ENCODE measurements around the gene ERC1.
"Not testable (repeated sequence)": the region's sequence is repeated elsewhere in the genome, so short reads cannot be mapped to it uniquely, and the experiment has no call there.

The ERC1 gene

DNA sequence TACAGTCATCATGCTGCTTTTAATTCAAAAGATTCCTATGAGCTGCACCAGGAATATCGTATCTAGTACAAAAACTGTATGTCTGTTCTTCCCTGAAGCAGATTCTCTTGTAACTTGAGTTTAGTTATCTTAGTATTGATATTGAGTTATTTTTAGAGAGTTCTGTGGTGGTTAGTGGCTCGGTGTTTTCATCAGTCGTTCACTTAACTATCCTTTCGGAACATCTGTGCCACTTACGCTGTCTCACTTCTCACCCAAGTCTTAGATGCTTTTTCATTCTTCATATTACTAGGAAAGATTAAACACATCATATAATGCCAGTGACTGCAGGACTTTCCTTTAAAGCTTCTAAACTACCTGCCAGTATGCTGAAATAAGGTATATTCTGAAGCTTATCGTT lies 352.4 kb downstream of the ERC1 start:
- Mint-ChIP-seq H3K27me3 (no peaks in the 10 kb centered on the region), H3K4me3 (no peak overlapping the region), H3K4me1 (peaks cover 12% of the 10 kb centered on the region), H3K27ac (no peak overlapping the region), H3K9me3 (no peaks in the 10 kb centered on the region)
- DNase-seq, result no peak
- ATAC-seq, result no peak

DNA sequence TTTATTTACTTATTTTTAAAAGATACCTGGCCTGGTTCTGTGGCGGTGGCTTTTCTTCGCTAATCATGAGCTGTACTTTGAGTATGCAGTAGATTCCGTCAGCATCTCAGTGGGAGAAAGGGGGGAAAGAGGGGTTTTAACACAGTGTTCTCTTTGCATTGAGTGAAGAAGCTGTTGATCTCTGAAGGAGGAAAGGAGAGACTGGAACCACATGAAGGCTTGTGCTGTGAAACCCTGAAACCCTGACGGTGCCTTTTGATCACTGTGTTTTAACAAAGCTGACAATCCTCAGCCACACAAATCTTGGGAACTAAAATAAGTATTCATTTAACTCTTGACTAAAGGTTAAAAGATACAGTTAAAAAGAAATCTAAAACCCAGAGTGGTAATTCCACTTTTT lies 353.2 kb downstream of the ERC1 start:
- no peaks in the 10 kb centered on the region for H3K9me3 Mint-ChIP-seq
- H3K27me3 Mint-ChIP-seq, result no peaks in the 10 kb centered on the region
- H3K27ac Mint-ChIP-seq, result peak overlapping the region; percentile 14 to 38
- no peak for ATAC-seq
- H3K4me3 Mint-ChIP-seq, result no peak overlapping the region
- DNase-seq, result no peak
- H3K4me1 Mint-ChIP-seq, result peaks cover 12% of the 10 kb centered on the region

DNA sequence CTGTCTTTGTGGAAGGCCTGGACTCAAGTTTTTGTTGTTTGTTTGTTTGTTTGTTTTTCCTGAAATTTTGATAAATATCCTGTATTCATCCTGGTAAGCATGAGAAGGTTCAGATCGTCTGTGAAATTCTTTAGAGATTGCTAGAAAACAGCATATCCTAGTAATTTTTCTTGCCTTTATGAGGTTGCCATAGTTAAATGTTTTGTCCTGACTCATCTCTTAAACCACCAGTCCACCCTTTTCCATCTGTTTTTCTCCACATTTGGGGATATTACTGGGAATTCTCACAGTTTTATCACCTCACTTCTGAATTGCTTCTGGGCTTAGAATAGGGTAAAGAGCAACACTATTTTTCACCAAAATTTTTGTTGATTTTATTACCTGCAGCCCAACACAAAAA lies 355.1 kb downstream of the ERC1 start:
- Mint-ChIP-seq H3K4me3 (no peak overlapping the region), H3K27me3 (no peaks in the 10 kb centered on the region), H3K4me1 (peaks cover 12% of the 10 kb centered on the region), H3K9me3 (no peaks in the 10 kb centered on the region), H3K27ac (no peak overlapping the region)
- DNase-seq (no peak), ATAC-seq (no peak)

DNA sequence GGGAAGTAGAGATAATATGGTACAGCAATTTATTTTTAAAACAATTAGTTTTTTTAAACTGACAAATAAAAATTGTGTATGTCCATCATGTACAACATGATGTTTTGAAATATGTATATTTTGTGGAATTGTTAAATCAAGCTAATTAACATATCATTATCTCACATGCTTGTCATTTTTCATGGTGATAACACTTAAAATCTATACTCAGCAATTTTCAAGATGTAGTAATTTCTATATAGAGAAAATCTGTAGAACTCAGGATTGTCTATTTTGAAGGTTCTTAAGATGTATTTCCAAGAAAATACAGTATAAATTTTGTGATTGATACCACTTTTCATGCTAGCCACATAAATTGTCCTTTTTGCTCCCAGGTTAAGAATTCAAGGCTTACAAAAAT lies 356.3 kb downstream of the ERC1 start:
- H3K9me3 Mint-ChIP-seq, result no peaks in the 10 kb centered on the region
- ATAC-seq (no peak), DNase-seq (no peak)
- no peak overlapping the region for H3K4me3 Mint-ChIP-seq
- no peaks in the 10 kb centered on the region for H3K27me3 Mint-ChIP-seq
- H3K27ac Mint-ChIP-seq, result peak overlapping the region in 1 of 2 donors; percentile 27
- peaks cover 12% of the 10 kb centered on the region for H3K4me1 Mint-ChIP-seq

DNA sequence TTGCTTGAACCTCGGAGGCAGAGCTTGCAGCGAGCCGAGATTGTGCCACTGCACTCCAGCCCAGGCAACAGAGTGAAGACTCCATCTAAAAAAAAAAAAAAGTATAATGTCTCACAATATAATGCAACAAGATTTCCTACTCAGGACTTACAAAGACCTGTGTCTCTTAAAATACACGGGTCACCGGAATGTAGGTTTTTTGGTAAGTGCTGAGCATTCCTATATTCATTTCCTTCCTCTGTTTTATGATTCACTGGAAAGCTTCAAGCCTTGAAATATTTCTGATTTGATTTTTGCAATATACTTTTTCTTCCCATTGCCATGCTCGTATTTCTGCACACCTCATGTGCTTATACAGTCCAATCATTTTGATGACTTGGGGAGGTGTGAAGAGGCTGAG lies 357.6 kb downstream of the ERC1 start:
- Mint-ChIP-seq H3K27me3 (no peaks in the 10 kb centered on the region), H3K27ac (no peak overlapping the region), H3K9me3 (no peaks in the 10 kb centered on the region), H3K4me1 (peaks cover 7% of the 10 kb centered on the region), H3K4me3 (no peak overlapping the region)
- no peak for DNase-seq
- no peak for ATAC-seq

DNA sequence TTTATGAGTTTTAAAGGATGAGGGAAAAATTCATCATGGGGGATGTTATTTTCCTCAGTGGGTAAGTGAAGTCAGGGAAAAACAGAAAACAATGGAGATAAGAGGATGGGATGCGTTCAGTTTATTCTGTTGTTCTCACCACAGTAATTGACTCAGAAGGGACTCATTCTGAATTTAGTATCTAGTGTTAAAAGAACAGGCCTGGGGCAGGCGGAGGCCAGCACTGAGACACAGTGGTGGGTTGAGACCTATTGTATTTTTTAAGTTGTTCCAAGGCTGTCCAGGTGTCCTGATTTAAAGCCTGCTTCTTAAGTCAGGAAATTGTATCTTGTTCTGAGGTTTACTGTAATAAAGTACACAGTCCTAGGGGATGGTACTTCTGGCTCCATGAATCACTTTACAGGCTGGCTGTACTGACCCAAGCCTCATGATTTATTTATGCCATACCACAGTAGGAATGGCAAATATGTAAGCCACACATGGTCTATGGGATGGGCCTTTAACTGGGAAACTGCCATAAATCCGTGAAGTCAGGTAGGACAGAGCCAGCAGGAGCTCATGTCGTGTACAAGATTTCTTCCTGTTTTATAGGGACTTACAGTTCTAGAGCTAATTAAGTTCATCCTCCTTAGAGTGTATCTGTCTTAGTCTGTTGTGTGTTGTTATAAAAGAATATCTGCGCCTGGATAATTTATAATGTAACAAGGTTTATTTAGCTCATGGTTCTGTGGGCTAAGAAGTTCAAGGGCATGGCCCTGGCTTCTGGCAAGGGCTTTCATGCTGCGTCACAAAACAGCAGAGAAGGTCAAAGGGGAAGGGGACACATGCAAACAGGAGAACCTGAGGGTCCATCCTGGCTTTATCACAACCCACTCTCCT lies 359.3 kb downstream of the ERC1 start:
- no peaks in the 10 kb centered on the region for H3K4me1 Mint-ChIP-seq
- no peak overlapping the region for H3K4me3 Mint-ChIP-seq

DNA sequence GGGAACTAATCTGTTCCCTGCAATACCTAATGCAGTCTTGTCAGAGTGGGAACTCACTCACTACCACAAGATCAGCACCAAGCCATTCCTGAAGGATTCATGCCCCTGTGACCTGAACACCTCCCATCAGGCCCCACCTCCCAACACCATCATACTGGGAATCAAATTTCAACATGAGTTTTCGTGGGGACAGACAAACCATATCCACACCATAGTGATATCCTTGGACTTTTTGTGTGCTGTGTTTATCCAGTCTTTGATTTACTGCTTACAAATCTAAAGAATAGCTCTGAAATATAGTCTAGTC lies 359.9 kb downstream of the ERC1 start:
- no peaks in the 10 kb centered on the region for H3K4me1 Mint-ChIP-seq
- DNase-seq (no peak), ATAC-seq (no peak)
- H3K4me3 Mint-ChIP-seq, result no peak overlapping the region
- no peaks in the 10 kb centered on the region for H3K27me3 Mint-ChIP-seq
- no peak overlapping the region for H3K27ac Mint-ChIP-seq
- H3K9me3 Mint-ChIP-seq, result no peaks in the 10 kb centered on the region

More for the DNA sequence above, 359.3 kb downstream of the ERC1 start:
- ATAC-seq, result no peak
- no peaks in the 10 kb centered on the region for H3K9me3 Mint-ChIP-seq
- DNase-seq, result no peak
- peak overlapping the region in 1 of 2 donors; percentile 4 for H3K27ac Mint-ChIP-seq
- no peaks in the 10 kb centered on the region for H3K27me3 Mint-ChIP-seq

DNA sequence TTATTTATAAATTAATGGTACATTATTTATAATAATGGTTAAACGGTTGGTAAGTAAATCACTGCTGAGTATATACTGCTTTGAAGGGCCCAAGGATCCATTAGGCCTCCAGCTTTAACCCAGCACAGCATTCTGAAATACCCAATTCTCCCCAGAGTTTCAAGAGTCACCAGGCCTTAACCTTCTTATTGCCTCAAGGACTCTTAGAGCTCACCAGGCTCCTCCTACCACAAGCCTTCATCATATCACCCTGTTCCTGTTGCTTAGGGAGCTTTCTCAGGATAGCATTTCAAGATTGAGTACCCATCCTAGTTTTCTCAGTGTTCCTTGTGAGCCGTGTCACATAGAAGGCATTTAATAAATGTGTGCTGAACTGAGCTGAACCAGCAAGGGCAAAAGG lies 360.9 kb downstream of the ERC1 start:
- Mint-ChIP-seq H3K27ac (no peak overlapping the region), H3K4me3 (no peak overlapping the region), H3K27me3 (no peaks in the 10 kb centered on the region), H3K9me3 (no peaks in the 10 kb centered on the region), H3K4me1 (no peaks in the 10 kb centered on the region)
- DNase-seq (no peak), ATAC-seq (no peak)

DNA sequence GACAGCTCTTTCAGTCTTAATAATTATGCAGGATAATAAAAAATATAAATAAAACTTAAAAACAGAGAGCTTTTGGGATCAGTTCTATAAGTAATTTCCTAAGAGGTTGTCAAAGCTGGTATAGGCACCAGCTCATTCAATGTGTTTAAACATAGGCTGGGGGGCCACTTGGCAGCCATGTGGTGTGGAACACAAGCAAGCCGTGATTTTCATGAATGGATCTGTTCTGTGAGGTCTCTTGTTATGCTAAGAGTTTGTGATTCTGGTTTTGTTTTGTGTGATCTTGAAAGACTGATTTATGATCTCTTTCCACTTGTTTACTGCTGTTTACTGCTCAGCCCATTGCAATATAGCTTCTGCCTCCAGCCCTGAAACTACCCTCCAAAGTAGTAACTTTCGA lies 362.4 kb downstream of the ERC1 start:
- Mint-ChIP-seq H3K4me3 (no peak overlapping the region), H3K27me3 (no peaks in the 10 kb centered on the region), H3K9me3 (no peaks in the 10 kb centered on the region), H3K4me1 (no peaks in the 10 kb centered on the region), H3K27ac (peak overlapping the region in 1 of 2 donors; percentile 89)
- DNase-seq, result no peak
- ATAC-seq, result no peak

DNA sequence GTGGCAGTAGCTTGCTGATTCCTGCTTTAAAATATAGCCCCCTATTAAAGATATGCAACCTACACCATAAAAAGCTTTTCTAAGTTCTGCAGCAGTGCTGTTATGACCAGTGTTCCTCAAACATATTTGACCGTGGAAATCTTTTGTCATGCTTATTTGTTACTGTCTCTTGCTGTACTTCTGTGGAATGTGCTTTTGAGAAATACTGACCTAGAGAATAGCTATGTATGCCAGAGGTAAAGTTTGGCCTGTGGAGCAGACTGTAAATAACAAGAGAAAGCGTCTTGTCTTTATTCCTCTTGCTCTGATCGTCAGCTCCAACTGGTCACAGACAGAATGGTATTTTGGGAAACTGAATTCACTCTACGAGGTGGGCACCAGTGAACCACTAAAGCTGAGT lies 364.4 kb downstream of the ERC1 start:
- DNase-seq (no peak), ATAC-seq (no peak)
- no peaks in the 10 kb centered on the region for H3K27me3 Mint-ChIP-seq
- H3K4me1 Mint-ChIP-seq, result no peaks in the 10 kb centered on the region
- no peak overlapping the region for H3K4me3 Mint-ChIP-seq
- no peaks in the 10 kb centered on the region for H3K9me3 Mint-ChIP-seq
- H3K27ac Mint-ChIP-seq, result no peak overlapping the region

DNA sequence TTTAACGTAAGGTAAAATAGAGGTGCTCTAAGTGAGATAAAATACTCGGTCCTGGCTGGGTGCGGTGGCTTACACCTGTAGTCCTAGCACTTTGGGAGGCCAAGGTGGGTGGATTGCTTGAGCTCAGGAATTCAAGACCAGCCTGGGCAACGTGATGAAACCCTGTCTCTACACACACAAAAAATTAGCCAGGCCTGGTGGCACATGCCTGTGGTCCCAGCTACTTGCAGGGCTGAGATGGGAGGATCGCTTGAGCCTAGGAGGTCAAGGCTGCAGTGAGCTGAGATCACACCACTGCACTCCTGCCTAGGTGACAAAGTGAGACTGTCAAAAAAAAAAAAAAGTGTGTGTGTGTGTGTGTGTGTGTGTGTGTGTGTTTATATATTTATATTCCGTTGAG lies 364.8 kb downstream of the ERC1 start:
- not testable (repeated sequence) for H3K4me1 Mint-ChIP-seq, DNase-seq, H3K9me3 Mint-ChIP-seq, H3K27ac Mint-ChIP-seq, H3K27me3 Mint-ChIP-seq, ATAC-seq, H3K4me3 Mint-ChIP-seq

DNA sequence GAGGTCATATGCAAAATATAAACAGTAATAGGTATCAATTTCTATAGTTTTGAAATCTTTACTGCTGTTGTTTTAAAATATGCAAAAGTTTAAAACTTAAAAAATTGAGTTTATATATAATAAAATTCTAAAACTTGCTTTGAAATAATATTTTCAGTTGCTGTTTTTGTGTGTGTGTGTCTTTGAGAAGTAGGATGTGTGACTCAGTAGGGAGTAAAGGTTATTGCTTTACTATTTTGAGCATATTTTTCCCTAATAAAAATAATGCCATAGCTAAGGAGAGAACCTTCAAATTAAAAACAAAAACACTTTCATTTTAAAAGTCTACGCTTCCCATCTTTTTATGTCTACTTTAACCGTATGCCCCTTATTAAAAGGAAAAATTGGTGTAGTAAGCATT lies 365.3 kb downstream of the ERC1 start:
- Mint-ChIP-seq H3K27ac (no peak overlapping the region), H3K4me3 (no peak overlapping the region), H3K9me3 (no peaks in the 10 kb centered on the region), H3K27me3 (no peaks in the 10 kb centered on the region), H3K4me1 (no peaks in the 10 kb centered on the region)
- no peak for DNase-seq
- no peak for ATAC-seq

DNA sequence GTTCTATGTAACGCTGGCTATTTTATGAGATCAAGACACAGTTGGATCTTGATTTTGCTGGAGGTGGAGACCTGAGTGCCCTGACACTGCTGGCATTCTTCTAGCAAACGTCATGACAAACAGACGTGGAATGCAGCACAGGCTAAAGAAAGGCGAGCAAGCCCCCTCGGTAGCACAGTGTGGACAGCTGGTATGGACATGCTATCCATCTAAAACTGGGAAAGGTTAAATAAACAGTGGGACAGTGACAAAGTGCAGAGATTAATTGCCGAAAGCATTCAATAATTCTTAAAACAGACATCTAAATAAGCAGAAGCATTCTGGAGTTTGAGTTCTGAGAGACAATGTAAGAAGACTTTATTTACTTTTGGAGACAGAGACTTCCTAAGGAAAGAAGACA lies 366.1 kb downstream of the ERC1 start:
- H3K9me3 Mint-ChIP-seq, result no peaks in the 10 kb centered on the region
- H3K27ac Mint-ChIP-seq, result no peak overlapping the region
- no peak overlapping the region for H3K4me3 Mint-ChIP-seq
- DNase-seq, result no peak
- H3K27me3 Mint-ChIP-seq, result no peaks in the 10 kb centered on the region
- no peaks in the 10 kb centered on the region for H3K4me1 Mint-ChIP-seq
- no peak for ATAC-seq

DNA sequence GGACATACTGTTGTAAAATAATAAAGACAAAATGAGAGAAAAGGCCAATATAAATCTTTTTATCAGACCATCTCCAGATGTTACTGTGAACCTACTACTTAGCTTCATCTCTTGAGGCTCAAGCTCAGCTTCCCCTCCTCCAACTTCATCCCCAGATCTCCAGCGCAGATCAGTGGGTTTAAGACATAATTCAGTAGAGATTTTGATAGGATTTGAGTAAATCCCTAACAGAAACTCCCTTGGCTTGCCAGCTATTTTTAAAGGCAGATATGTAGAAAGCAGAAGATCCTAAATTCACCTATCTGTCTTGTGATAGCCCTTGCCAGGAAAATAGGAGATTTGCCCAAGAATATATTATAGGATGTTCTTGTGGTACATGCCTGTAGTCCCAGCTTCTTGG lies 366.7 kb downstream of the ERC1 start:
- no peaks in the 10 kb centered on the region for H3K4me1 Mint-ChIP-seq
- H3K27ac Mint-ChIP-seq, result no peak overlapping the region
- H3K4me3 Mint-ChIP-seq, result no peak overlapping the region
- H3K27me3 Mint-ChIP-seq, result no peaks in the 10 kb centered on the region
- no peaks in the 10 kb centered on the region for H3K9me3 Mint-ChIP-seq
- DNase-seq (no peak), ATAC-seq (no peak)

DNA sequence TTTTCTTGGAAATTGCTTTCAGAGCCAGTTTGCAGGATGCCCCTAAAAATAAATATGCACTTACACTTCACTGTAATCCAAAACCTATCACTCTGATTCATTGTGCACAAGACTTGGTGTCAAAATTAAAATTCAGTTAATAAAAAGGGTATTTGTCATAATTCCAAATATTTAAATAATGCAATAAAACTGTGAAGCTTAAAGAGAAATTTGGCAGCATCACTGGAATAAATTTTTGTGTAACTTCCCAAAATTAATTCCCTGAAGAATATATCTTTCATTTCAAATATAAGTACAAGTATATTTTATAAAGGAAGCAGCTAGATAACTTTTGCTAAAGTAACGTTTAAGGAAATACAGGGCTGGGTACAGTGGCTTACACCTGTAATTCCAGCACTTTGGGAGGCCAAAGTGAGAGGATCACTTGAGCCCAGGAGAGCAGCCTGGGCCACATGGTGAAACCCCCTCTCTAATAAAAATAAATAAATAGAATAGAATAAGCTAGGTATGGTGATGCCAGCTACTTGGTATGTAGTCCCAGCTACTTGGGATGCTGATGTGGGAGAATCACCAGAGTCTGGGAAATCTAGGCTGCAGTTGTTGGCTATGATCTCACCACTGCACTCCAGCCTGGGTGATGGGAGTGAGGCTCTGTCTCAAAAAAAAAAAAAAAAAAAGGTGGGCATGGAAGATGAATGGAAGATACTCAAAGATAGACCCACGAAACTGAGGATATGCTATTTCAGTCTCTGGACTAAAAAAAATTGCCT lies 369.6 kb downstream of the ERC1 start:
- no peaks in the 10 kb centered on the region for H3K27me3 Mint-ChIP-seq
- no peak overlapping the region for H3K4me3 Mint-ChIP-seq
- ATAC-seq (no peak), DNase-seq (no peak)
- H3K9me3 Mint-ChIP-seq, result no peaks in the 10 kb centered on the region
- H3K27ac Mint-ChIP-seq, result no peak overlapping the region
- no peaks in the 10 kb centered on the region for H3K4me1 Mint-ChIP-seq

DNA sequence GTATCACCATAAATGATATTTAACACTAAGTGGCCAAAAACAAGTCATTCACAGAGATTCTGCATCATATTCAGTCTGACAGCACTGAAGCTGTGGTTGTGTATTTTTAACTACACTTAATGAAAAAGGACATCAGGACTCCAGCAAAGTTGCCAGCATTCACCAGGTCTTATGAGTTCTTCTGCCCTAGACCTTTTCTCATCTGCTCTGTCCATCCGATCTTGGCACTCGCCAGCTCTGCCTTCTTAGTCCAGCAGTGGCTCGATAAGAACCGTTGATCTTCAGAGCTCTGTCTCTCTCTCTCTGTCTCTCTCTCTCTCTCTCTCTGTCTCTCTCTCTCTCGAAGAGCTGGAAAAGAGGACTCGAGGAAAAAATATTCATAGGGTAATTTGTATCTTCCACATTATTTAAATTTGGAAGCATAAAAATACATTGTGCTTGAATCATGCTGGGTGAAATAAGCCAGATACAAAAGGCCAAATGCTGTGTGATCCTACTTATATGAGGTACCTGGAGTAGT lies 371.2 kb downstream of the ERC1 start:
- Mint-ChIP-seq H3K9me3 (no peaks in the 10 kb centered on the region), H3K4me3 (no peak overlapping the region), H3K27ac (no peak overlapping the region), H3K27me3 (no peaks in the 10 kb centered on the region), H3K4me1 (no peaks in the 10 kb centered on the region)
- ATAC-seq (no peak), DNase-seq (no peak)

Data from stimulated activated naive CD8-positive, alpha-beta T cell treated with anti-CD3 and anti-CD28 coated beads, Interleukin-15, amount 100 ng/mL, for 72 hours (primary cell).